Rectal smooth muscle tissue (tissue), 1 donor: ENCODE data around the gene CDH5.

Experiments
- H3K27ac ChIP-seq: one replicate; pipeline ENCODE4 v1.7.0; 2013; ENCODE audit warnings: low read depth, low read length, inconsistent platforms
- H3K27me3 ChIP-seq: one replicate; pipeline ENCODE4 v1.7.0; 2013; ENCODE audit warnings: low read length; ENCODE audit not compliant: control insufficient read depth, insufficient read depth
- H3K36me3 ChIP-seq: one replicate; pipeline ENCODE4 v1.7.0; 2013; ENCODE audit warnings: low read length; ENCODE audit not compliant: control insufficient read depth, insufficient read depth
- H3K4me1 ChIP-seq: one replicate; pipeline ENCODE4 v1.7.0; 2013; ENCODE audit warnings: low read length; ENCODE audit not compliant: control insufficient read depth, insufficient read depth
- H3K4me3 ChIP-seq: one replicate; pipeline ENCODE4 v1.7.0; 2013; ENCODE audit warnings: low read length
- H3K9ac ChIP-seq: one replicate; pipeline ENCODE4 v1.7.0; 2013; ENCODE audit warnings: low read length

Gene CDH5

DNA sequence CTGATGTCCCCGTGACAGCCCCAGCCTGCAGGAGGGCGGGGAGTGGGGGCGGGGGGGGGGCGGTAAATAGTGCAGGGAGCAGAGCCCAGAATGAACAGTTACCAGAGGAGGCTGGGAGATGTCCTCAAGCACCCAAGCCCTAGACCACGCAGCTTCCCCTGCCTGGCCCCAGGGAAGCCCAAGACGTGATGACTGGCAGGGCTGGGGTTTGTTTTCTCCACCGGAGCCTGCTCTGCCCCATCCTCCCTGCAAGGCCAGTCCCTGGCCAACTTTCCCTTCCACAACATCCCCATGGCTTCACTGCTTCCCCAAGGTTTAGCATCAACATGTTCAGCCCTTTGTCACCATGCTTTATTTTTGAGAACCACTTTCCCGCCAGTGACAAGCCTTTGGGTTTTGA, 59.2 kb downstream of the CDH5 start:
- no peaks in the 10 kb centered on the region for H3K36me3 ChIP-seq
- H3K4me3 ChIP-seq, result no peak overlapping the region
- H3K9ac ChIP-seq, result no peak overlapping the region
- peaks cover 38% of the 10 kb centered on the region for H3K27me3 ChIP-seq
- no peak overlapping the region for H3K27ac ChIP-seq
- no peaks in the 10 kb centered on the region for H3K4me1 ChIP-seq

DNA sequence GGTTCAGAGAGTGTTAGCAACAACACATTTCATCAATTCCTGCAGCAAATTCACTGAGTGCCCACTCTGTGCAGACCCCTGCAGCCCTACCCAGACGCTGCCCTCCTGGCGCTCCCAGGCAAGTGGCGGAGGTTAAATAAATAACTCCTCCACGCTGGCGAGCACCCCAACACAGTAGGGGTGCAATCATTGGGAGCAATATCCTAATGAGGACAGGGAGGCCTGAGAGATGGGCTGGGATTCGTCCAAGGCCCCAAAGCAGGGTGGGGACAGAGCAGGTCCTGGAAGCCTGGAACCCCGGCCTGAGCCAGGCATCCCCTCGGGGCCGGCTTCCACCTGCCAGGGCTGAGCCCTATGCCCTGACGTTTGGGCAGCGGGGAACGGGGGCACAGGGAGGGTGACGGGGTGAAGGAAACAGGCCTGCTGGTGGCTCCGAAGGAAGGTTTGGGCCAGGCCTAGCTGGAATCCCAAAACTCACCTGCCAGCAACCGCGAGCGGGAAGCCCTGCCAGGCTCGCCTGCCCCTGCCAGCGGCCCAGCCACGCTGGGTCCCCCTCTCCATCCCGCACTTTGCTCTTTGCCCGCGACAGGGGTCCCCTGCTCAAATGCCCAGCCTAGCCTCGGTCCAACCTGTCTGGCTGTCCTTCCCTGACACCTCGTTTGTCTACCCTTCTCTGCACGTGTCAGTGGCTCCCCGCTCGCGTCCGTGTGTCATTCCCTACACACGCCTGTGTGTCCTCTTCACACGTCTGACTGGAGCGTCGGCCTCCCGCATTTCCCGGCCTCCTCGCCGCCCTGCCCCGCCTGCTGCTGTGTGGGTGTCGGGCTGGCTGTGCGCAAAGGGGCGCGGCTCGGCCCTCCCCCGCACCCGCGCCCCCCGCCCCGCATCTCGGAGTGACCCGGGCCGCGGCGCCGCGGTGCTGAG, 59.9 kb downstream of the CDH5 start:
- Histone ChIP-seq H3K27ac (no peak overlapping the region), H3K27me3 (peaks cover 38% of the 10 kb centered on the region), H3K4me3 (no peak overlapping the region), H3K9ac (no peak overlapping the region), H3K4me1 (no peaks in the 10 kb centered on the region), H3K36me3 (no peaks in the 10 kb centered on the region)

DNA sequence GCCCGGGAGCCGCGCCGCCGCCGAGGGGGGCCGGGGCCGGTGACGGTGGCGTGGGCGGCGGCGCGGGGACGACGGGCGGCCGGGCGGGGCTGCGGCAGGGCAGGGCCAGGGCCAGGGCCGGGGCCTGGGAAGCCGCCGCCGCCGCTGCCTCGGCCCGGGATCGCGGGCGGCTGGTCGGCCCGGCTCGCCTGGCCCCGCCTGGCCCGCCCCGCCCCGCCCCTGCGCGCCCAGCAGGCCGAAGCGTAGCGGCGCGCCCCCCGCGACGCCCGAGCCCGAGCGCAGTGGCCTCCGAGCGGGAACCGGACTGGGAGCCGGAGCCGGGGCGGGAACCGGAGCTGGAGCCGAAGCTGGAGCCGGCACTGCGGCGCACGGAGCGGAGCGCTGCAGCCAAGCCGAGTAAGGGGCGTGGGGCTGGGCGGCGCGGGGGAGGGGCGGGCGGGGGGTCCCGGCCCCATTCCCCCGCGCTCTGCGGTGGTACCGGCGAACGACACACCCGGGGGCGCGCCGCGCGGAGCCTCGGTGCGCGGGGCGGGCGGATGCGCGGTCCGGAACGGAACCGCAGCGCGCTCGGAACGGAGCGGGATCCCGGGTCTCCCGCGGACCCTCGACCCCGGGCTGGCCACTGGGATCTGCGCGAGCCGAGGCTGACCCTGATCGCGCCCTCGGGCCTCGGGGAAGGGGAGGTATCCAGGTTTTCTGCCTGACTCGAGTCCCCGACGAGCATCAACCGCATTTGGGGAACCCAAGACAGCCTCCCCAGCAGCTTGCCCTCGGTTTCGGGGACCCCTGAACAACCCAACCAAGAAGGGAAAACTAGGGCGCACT, 60.8 kb downstream of the CDH5 start, which contains the start of gene BEAN1:
Gene BEAN1 (plus strand): TSS at position 260 of the 825 bp plus-strand sequence. CDS start 10,382 bp downstream, outside the sequence.
- Histone ChIP-seq H3K4me3 (peak within 1 kb of the TSS; percentile 47), H3K27me3 (peaks cover 38% of the 10 kb centered on the region), H3K9ac (no peak within 1 kb of the TSS)

DNA sequence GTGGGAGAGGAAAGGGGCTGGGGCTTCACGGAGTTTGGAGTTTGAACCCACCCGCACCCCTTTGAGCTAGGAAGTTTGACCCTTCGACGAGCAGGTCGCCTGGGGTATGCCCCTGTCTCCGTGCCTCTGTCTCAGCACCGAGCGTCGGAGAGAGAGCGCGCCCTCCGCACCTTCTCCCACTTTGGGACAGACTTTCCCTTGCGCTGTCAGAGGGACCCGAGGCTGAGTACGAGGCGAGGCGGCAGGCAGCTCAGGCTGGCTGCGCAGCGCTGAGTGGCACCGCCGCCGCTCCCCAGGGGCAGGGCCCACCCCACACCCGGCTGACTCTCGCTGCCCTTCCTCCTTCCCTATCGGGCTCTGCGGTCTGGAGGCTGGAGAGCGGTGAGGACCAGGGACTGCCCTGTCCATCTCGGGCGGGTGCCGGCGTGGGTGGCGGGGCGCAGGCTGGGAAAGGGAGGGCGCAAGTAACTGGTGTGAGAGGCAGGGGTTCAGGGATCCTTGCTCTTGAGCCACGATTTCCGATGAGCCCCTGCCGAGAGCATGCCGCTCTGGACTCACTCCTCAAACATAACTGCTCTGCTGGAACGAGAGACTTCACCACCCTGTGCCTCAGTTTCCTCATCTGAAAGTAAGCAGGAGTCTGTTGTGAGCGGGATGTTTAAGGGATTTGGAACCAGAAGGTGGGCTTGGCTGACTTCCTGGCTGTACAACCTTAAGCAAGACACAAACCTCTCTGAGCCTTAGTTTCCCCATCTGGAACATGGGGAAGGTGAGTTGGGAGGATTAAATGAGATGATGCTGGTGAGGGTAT, 61.6 kb downstream of the CDH5 start:
- peaks cover 38% of the 10 kb centered on the region for H3K27me3 ChIP-seq

More for the DNA sequence above, 60.8 kb downstream of the CDH5 start, which contains the start of gene BEAN1:
- H3K4me1 ChIP-seq, result no peaks in the 10 kb centered on the region
- H3K27ac ChIP-seq, result no peak within 1 kb of the TSS
- no peaks in the 10 kb centered on the region for H3K36me3 ChIP-seq

DNA sequence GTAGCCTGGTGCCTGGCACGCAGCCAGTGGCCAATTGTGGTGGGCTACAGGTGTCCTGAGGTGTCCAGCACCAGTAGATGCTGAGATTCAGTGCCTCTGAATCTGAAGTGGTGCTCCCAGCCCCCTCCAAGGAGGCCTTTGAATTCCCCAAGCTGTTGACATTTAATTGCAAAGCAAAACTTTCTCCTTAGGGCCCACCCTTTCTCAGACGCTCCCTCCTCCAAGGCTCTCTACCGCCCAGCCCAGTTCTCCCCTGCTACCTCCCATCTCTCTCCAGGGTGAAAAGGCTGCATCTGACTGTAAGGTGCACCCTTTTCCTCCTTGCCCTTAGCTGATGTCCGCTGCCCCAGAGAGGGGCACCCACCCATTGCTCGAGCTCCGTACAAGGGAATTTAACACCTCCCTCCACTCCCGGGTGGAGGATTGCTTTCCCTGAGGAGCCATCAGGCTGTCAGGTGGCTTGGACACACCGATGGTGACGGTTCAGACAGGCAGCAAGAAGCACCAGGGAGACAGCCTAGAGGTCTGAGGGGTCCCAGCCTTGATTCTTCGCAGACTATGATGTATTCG, 62.3 kb downstream of the CDH5 start:
- Histone ChIP-seq H3K36me3 (no peaks in the 10 kb centered on the region), H3K27ac (no peak overlapping the region), H3K4me1 (no peaks in the 10 kb centered on the region), H3K9ac (no peak overlapping the region), H3K27me3 (peaks cover 38% of the 10 kb centered on the region), H3K4me3 (no peak overlapping the region)

More for the DNA sequence above, 61.6 kb downstream of the CDH5 start:
- no peak overlapping the region for H3K27ac ChIP-seq
- no peak overlapping the region for H3K9ac ChIP-seq
- H3K4me1 ChIP-seq, result no peaks in the 10 kb centered on the region
- H3K4me3 ChIP-seq, result peak overlapping the region; percentile 47
- H3K36me3 ChIP-seq, result no peaks in the 10 kb centered on the region

DNA sequence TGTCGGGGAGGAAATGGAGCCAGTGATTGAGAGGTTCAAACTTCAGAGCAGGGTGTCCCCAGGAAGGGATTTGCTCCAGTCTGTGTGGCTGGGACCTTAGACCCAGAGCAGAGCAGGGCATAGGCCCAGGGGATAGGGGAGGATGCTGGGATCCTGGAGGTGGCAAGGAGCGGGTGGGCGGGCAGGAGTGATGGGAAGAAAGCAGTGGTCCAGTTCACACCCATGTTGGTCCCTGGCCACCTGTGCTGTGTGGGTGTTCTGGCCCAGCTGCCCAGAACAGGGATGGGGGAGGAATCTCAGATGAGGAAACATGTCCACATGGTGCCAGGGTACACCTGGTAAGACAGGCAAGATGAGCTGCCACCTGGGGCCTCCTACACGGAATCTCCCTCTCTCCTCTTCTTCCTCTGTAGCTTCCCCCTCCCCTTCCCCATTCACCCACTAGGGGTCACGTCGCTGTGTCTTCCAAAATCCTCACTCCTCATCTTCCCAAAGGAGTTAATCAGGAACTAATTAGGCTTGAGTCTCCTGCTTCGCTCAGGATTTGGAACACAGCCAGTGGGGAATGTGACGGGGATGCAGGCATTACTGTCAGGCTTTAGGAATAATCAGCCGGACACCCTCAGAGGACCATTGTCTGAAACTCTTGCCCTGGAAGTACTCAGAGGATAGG, 62.9 kb downstream of the CDH5 start:
- H3K4me1 ChIP-seq, result no peaks in the 10 kb centered on the region
- H3K27me3 ChIP-seq, result peaks cover 35% of the 10 kb centered on the region

DNA sequence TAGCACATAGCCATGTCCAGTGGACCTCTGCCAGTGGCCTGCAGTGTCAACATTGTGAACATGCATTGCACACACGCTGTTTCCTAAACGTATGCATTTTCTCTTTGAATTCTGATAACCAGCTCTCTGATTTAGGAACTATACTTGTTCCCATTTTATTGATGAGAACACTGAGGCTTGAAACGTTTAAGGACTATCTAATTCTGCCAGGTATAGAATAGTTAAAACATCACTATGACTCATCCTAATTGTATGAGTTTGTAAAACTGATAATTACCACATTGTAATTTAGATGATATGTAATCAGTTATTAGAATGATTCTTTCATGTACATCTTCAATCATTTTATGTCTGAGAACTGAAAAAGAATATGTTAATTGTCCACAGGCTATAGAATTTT, 63.7 kb downstream of the CDH5 start:
- Histone ChIP-seq H3K36me3 (no peaks in the 10 kb centered on the region), H3K4me1 (no peaks in the 10 kb centered on the region), H3K9ac (no peak overlapping the region), H3K4me3 (no peak overlapping the region), H3K27ac (no peak overlapping the region), H3K27me3 (peaks cover 34% of the 10 kb centered on the region)

More for the DNA sequence above, 62.9 kb downstream of the CDH5 start:
- no peak overlapping the region for H3K27ac ChIP-seq
- no peak overlapping the region for H3K9ac ChIP-seq
- no peaks in the 10 kb centered on the region for H3K36me3 ChIP-seq
- H3K4me3 ChIP-seq, result no peak overlapping the region

DNA sequence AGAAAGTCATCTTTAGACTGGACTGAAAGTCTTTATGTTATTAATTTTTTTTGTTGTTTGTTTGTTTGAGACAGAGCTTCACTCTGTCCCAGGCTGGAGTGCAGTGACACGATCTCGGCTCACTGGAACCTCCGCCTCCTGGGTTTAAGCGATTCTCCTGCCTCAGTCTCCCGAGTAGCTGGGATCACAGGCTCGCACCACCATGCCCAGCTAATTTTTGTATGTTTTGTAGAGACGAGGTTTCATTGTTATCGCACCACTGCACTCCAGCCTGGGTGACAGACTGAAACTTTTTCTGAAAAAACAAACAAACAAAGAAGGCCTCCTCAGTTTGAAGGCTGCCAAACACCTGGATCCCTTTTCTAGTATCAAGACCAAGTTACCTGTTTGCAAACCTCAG, 65.3 kb downstream of the CDH5 start:
- Histone ChIP-seq H3K27me3 (peaks cover 22% of the 10 kb centered on the region), H3K4me3 (no peak overlapping the region), H3K27ac (no peak overlapping the region), H3K36me3 (no peaks in the 10 kb centered on the region), H3K9ac (no peak overlapping the region), H3K4me1 (no peaks in the 10 kb centered on the region)

DNA sequence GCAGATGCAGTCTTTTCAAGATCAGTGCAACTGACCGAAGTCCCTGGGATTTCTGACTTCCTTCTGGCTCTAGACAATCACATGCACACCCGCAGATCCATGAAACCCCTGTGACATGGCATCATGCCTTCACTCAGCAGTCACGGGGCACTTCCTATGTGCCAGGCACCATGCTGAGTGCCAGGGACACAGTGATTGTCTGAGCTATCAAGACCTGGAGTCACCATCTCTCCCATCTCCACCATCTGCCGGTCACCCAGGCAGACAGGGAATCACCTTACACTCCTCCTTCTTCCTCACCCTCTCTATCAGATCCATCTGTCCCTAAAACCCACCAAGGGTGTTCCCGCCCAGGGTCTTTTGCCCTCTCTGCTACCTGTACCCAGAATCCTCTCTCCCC, 65.9 kb downstream of the CDH5 start:
- H3K9ac ChIP-seq, result no peak overlapping the region
- H3K36me3 ChIP-seq, result no peaks in the 10 kb centered on the region
- H3K4me3 ChIP-seq, result no peak overlapping the region
- no peaks in the 10 kb centered on the region for H3K4me1 ChIP-seq
- no peak overlapping the region for H3K27ac ChIP-seq
- peaks cover 21% of the 10 kb centered on the region for H3K27me3 ChIP-seq

DNA sequence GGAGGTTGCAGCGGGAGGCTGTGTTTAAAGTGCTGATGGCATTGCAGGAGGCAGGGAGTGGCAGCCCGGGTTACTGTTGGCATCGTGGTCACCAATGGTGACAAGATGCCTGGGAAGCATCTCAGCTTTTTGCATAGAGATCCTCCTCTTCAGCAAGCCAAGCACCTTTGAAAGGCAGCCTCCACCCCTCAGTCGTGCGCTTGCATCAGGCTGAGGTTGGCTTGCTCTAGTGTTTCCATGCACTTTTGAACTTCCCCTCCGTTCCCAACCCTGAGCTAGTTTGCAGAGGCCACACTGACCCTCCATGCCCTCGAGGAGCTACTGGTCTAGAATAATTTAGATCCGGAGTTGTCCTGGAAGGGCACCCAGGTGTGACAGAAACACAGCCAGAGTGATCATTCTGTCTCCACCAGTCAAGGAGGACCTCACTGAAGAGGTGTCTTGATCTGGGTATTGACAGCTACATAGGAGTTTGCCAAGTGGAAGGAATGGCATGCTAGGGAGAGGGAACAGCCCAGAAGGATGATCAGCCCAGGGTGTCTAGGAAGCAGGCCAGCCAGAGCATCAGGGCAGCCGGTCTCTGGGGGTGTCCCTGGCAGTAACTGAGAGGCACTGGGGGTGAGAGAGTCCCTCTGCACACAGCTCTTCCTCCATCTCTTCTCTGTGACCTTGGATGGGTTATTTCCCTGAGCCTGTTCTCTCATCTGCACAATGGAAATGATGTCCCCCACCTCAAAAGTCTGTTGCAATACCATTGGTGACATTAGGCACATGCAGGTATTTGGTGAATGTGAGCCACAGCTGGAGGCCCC, 68.3 kb downstream of the CDH5 start:
- Histone ChIP-seq H3K4me3 (no peak overlapping the region), H3K27ac (no peak overlapping the region), H3K4me1 (no peaks in the 10 kb centered on the region), H3K9ac (no peak overlapping the region), H3K27me3 (peaks cover under 1% of the 10 kb centered on the region), H3K36me3 (no peaks in the 10 kb centered on the region)

DNA sequence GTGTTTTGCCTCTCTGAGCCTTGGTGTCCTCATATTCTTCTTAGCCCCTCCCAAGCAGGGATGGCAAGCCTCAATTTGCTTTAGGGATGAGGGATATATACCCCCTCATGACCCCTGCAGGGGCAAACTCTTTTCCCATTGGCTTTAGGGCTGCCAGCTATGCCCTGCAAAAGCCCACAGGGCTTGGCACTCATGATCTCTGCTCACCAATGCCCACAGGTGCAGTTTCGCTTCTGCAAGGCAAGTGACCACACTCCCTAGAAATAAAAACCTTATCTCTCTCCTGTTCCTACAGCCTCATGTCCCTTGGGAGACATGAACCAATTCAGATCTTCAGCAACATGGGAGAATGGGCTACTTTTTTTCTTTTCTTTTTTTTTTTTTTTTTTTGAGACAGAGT, 69.4 kb downstream of the CDH5 start:
- no peak overlapping the region for H3K9ac ChIP-seq
- no peaks in the 10 kb centered on the region for H3K36me3 ChIP-seq
- H3K4me3 ChIP-seq, result no peak overlapping the region
- H3K27me3 ChIP-seq, result no peaks in the 10 kb centered on the region
- H3K4me1 ChIP-seq, result no peaks in the 10 kb centered on the region
- H3K27ac ChIP-seq, result no peak overlapping the region
